8988T (cell line): ENCODE data around the gene MFSD2B.
"Not testable (repeated sequence)": the region's sequence is repeated elsewhere in the genome, so short reads cannot be mapped to it uniquely, and the experiment has no call there.

ENCODE experiments used
- DNase-seq: peaks from one replicate; pipeline ENCODE4 v3.0.0; 2011

Gene MFSD2B, protein sequence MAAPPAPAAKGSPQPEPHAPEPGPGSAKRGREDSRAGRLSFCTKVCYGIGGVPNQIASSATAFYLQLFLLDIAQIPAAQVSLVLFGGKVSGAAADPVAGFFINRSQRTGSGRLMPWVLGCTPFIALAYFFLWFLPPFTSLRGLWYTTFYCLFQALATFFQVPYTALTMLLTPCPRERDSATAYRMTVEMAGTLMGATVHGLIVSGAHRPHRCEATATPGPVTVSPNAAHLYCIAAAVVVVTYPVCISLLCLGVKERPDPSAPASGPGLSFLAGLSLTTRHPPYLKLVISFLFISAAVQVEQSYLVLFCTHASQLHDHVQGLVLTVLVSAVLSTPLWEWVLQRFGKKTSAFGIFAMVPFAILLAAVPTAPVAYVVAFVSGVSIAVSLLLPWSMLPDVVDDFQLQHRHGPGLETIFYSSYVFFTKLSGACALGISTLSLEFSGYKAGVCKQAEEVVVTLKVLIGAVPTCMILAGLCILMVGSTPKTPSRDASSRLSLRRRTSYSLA

GRCh38 chr2:24009680-24010476, at the start of gene MFSD2B:
Gene MFSD2B (plus strand): TSS chr2:24010085. CDS start chr2:24010097, 12 bp downstream.
- DNase-seq, result no peak

- DNase-seq, result no peak
Observed at GRCh38 chr2:23967846-23968245, 42.0 kb upstream of the MFSD2B start.

DNA sequence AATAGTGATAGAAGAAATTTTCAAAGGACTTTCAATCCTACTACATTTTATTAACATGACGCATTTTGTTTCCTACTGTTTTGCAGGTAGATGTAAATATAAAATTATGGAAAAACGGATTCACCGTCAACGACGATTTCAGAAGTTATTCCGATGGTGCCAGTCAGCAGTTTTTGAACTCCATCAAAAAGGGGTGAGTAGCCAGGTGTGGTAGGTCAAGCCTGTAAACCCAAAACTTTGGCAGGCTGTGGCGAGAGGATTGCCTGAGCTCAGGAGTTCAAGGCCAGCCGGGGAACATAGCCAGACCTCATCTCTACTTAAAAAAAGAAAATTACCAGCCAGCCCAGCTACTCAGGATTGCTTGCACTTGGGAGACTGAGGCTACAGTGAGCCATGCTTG, 33.0 kb upstream of the MFSD2B start:
- DNase-seq, result no peak

- DNase-seq, result no peak
Observed at GRCh38 chr2:23988371-23988770, 21.5 kb upstream of the MFSD2B start.

- DNase-seq, result no peak
Observed at GRCh38 chr2:23992931-23993330, 17.0 kb upstream of the MFSD2B start.

DNA sequence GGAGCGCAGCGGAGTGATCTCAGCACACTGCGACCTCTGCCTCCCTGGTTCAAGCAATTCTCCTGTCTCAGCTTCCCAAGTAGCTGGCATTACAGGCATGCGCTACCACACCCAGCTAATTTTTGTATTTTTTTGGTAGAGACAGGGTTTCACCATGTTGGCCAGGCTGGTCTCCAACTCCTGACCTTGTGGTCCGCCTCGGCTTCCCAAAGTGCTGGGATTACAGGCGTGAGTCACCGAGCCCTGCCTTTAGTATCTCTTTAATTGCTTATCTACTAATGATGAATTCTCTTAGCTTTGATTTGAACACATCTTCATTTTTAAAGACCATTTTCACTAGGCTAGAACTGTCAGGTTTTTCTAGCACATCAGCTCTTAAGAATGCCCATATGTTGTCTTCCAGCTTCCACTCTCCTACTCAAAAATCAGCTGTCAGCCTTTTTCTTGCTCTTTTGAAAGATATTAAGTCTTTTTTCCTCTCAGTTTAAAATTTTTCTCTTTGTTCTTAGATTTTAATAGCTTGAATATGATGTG, 16.1 kb upstream of the MFSD2B start:
- DNase-seq, result no peak

- DNase-seq, result no peak
Observed at GRCh38 chr2:23994567-23994966, 15.3 kb upstream of the MFSD2B start.

DNA sequence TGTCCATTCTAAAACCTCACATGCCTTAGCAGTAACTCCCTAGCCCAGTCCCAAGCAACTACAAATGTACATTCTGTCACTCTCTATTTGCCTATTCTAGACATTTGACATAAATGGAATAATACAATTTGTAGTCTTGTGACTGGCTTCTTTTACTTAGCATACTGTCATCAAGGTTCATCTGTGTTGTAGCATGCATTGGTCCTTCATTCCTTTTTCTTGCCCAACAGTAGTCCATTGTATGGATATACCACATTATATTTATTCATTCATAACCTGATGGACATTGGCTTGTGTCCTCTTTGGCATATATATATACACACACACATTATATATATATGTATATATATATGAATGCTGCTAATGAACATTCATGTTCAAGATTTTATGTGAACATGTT, 2.2 kb upstream of the MFSD2B start:
- DNase-seq, result no peak

- DNase-seq, result no peak
Observed at GRCh38 chr2:24008672-24009366, 1.1 kb upstream of the MFSD2B start.

GRCh38 chr2:24009367-24009679, 562 bp upstream of the MFSD2B start:
- DNase-seq, result no peak

DNA sequence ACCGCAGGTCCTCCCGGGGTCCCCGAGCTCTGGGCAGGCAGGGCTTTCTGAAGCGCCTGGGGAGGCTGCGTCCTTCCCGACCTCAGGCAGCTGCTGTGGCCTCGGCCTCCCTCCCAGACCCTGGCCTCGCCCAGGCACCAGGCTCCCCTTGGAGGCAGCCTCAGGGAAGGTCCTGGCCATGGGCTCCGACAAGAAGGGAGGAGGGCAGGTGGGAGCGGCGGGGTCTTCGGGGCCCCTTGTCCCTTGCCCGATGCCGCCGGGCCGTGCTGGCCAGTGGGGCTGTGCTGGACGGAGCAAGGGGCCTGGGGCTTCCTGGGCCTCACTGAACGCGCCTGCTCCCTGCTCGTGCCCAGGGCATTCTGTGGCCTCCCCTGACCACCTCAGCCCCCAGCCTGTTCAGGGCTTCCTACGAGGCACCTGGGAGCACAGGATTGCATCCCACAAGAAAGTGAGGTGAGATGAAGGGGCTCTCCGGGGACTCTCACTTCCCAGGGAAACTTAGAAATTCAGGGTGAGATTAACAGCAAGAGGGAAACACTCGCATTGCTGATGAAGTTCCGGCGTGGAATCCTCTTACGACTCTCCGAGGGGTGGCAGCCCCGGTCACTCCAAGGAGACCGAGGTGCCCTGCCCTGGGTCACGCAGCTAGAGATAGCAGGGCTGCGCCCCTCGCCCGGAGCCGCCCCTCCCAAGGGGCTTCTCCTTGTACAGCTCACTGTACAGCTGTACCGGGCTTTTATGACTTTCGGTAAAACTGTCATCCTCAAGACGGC, 778 bp downstream of the MFSD2B start:
- DNase-seq, result no peak

DNA sequence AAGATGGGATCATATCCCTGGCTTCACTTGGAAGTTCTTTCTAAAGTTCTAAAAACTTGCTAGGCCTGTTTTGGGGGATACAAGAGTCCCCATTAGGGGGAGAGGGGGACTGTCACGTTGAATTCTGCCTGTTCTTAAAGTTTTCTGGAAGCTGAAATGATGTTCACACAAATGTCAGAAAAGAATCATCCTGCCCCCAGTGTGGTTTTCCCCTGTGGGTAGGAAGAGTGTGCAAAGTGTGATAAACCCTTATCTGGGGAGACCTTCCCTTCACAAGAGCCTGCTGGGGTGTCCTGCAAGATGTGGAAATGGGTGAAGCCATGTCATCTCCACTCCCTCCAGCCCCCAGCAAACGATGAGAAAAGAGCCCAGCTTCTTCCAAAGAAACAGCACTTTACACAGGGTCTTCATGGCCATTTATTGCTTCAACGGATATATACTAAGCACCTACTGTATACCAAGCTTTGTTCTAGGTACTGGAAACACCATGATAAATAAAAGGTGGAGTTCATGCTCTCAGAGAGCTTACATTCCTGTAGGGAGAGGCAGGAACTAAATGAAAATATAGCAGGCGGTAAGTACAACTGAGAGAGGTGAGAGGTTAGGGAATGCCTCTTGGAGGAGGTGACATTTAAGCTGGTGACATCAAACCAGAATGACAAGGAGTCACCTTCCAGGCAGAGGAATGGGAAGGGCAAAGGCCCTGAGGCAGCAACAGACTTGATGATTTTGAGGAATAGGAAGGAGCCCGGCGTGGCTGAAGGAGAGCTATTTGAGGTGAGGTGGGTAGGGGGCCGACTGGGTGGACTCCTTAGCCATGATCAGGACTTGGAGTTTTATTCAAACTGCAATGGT, 1.6 kb downstream of the MFSD2B start:
- no peak for DNase-seq

DNA sequence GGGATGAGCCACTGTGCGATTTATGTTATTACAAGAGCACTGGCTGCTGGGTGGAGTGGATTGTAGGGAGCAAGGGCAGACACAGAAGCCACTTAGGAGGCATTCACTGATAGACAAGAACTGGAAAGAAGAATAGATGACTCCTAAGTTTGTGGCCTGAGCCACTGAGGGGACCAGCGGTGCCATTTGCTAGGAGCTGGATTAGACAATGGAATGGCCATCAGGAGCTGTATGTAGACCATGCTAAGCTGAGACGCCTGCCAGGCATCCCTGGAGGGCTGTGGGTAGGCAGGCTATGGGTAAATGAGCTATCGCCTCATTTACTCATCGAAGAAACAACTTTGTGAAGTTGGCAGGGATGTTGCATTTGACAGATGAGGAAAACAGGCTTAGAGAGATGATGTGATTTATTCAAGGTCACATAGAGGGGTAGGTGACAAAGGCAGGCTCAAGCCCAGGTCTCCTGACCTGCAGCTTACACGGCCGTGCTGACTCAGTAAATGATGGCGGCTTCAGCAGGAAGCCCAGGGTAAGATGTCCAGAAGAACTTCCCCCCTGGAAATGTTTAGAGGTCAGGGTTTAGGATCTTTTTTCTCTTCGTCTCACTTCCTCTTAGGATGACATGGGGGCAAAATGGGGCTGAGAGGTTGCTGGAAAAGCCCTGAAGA, 2.8 kb downstream of the MFSD2B start:
- DNase-seq, result no peak

GRCh38 chr2:24014902-24015301, 5.0 kb downstream of the MFSD2B start:
- DNase-seq, result not testable (repeated sequence)

DNA sequence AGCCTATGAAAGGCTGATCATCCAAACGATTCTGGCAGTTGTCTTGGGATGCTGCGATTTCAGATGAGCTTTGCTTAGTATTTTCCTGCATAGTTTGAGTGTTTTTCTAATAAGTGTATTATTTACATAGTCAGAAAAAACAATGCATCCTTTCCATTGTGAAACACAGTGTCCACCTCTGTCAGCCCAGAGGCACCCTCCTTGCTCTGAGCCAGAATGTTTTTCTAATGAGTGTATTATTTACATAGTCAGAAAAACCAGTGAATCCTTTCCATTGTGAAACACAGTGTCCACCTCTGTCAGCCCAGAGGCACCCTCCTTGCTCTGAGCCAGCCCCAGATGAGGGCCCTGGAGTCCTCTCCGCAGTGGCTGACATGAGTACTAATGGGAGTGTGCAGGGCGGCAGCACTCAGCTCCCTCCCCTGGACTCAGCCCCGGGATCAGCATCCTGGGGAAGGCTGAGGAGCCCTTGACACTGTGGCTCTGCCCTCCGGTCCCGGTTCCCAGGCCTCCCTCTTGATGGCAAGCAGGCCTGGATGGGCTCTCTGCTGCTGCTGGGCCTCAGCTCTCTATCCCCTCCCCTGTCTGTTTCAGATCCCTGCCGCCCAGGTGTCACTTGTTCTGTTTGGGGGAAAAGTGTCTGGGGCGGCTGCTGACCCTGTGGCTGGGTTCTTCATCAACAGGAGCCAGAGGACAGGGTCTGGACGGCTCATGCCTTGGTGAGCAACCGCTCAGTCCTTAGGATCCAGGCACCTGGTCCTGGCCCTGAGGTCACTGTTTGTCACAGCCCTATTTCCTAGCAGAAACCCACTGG, 5.9 kb downstream of the MFSD2B start:
- DNase-seq, result peak; percentile 61

- DNase-seq, result no peak
Observed at GRCh38 chr2:24016376-24016761, 6.5 kb downstream of the MFSD2B start.

- no peak for DNase-seq
Observed at GRCh38 chr2:24016853-24017703, 7.2 kb downstream of the MFSD2B start.

DNA sequence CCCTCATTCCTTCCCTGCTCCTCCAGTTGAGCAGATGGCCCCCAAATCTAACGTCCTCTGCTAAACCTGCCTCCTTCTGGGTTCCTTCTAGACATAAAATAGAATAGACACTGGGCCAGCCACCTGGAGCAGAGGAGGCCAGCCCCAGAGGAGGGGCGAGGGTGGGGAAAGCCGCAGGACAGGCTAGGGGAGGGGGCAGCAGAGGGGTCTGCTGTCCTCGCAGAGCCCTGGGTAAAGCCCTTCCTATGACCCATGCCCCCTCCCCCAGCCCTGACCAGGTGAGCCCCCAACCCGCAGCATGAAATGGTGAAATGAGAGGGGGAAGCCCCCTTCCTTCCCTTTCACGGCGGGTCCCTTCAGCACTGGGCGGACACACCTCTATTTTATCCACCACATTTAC, 7.8 kb downstream of the MFSD2B start:
- DNase-seq, result no peak

GRCh38 chr2:24018241-24018640, 8.4 kb downstream of the MFSD2B start:
- no peak for DNase-seq
